ENCODE results near the gene C19orf47.

Gene C19orf47

GRCh38 chr19:40314656-40315055 is 33.5 kb downstream of the C19orf47 start:
- no peak for TF ChIP-seq ZFX (IDR thresholded peaks at IDR 0.05)
- no peak for TF ChIP-seq CTCF (conservative IDR thresholded peaks at IDR 0.05)
- H3K27ac ChIP-seq = no peak overlapping the region

GRCh38 chr19:40313229-40313983 is 34.8 kb downstream of the C19orf47 start:
- TF ChIP-seq CTCF (conservative IDR thresholded peaks at IDR 0.05) (no peak), ZFX (IDR thresholded peaks at IDR 0.05) (no peak)
- H3K27ac ChIP-seq = no peak overlapping the region

- TF ChIP-seq CTCF (conservative IDR thresholded peaks at IDR 0.05) = no peak
- TF ChIP-seq ZFX (IDR thresholded peaks at IDR 0.05) = no peak
- H3K27ac ChIP-seq = no peak overlapping the region
Observed at GRCh38 chr19:40312533-40312932, 35.7 kb downstream of the C19orf47 start.

- TF ChIP-seq ZFX (IDR thresholded peaks at IDR 0.05) (no peak), CTCF (conservative IDR thresholded peaks at IDR 0.05) (no peak)
- H3K27ac ChIP-seq = no peak overlapping the region
Observed at GRCh38 chr19:40309666-40310065, 38.5 kb downstream of the C19orf47 start.

GRCh38 chr19:40305403-40305802 is 42.8 kb downstream of the C19orf47 start:
- TF ChIP-seq ZFX (IDR thresholded peaks at IDR 0.05) (no peak), CTCF (conservative IDR thresholded peaks at IDR 0.05) (peak; percentile 93)
- no peak overlapping the region for H3K27ac ChIP-seq

GRCh38 chr19:40304306-40304705 is 43.9 kb downstream of the C19orf47 start:
- no peak overlapping the region for H3K27ac ChIP-seq
- TF ChIP-seq ZFX (IDR thresholded peaks at IDR 0.05) = no peak
- TF ChIP-seq CTCF (conservative IDR thresholded peaks at IDR 0.05) = no peak

GRCh38 chr19:40303765-40304164 is 44.4 kb downstream of the C19orf47 start:
- TF ChIP-seq CTCF (conservative IDR thresholded peaks at IDR 0.05) = no peak
- TF ChIP-seq ZFX (IDR thresholded peaks at IDR 0.05) = no peak
- no peak overlapping the region for H3K27ac ChIP-seq
